HG02798 (cell line): ENCODE results near the gene EMP2.

ENCODE experiments used
- ATAC-seq: cut with Tn5 transposase; IDR thresholded peaks from one replicate; pipeline ENCODE4 v1.9.1; 2021; ENCODE audit warnings: mild to moderate bottlenecking; ENCODE audit not compliant: unreplicated experiment, poor library complexity

Gene EMP2

GRCh38 chr16:10611825-10612342 lies 31.5 kb upstream of the EMP2 start:
- ATAC-seq: no peak

GRCh38 chr16:10610499-10611184 lies 30.2 kb upstream of the EMP2 start:
- no peak for ATAC-seq

GRCh38 chr16:10609402-10609774 lies 29.0 kb upstream of the EMP2 start:
- ATAC-seq: no peak

GRCh38 chr16:10608687-10609401 lies 28.4 kb upstream of the EMP2 start:
- no peak for ATAC-seq

GRCh38 chr16:10607157-10607556 lies 26.8 kb upstream of the EMP2 start:
- no peak for ATAC-seq

GRCh38 chr16:10606607-10607006 lies 26.2 kb upstream of the EMP2 start:
- ATAC-seq: no peak

- ATAC-seq: no peak
Measured at GRCh38 chr16:10605636-10606035, 25.2 kb upstream of the EMP2 start.

- no peak for ATAC-seq
Measured at GRCh38 chr16:10601444-10602408, 21.3 kb upstream of the EMP2 start.

GRCh38 chr16:10600782-10601443 lies 20.5 kb upstream of the EMP2 start:
- ATAC-seq: peak; percentile 44

GRCh38 chr16:10599626-10600025 lies 19.2 kb upstream of the EMP2 start:
- no peak for ATAC-seq

GRCh38 chr16:10598157-10598556 lies 17.8 kb upstream of the EMP2 start:
- no peak for ATAC-seq

- no peak for ATAC-seq
Measured at GRCh38 chr16:10597187-10597601, 16.8 kb upstream of the EMP2 start.

GRCh38 chr16:10594312-10594950 lies 14.0 kb upstream of the EMP2 start:
- ATAC-seq: no peak

GRCh38 chr16:10592611-10593010 lies 12.2 kb upstream of the EMP2 start:
- no peak for ATAC-seq

GRCh38 chr16:10590342-10590741 lies 9.9 kb upstream of the EMP2 start:
- no peak for ATAC-seq

- ATAC-seq: no peak
Measured at GRCh38 chr16:10589109-10589508, 8.7 kb upstream of the EMP2 start.

GRCh38 chr16:10587622-10588021 lies 7.2 kb upstream of the EMP2 start:
- no peak for ATAC-seq

- ATAC-seq: no peak
Measured at GRCh38 chr16:10584981-10585438, 4.6 kb upstream of the EMP2 start.

- no peak for ATAC-seq
Measured at GRCh38 chr16:10583269-10583668, 2.9 kb upstream of the EMP2 start.

GRCh38 chr16:10581507-10581906 lies 1.1 kb upstream of the EMP2 start:
- ATAC-seq: no peak
